Measurements from ENCODE around the gene CITED4.

DNA sequence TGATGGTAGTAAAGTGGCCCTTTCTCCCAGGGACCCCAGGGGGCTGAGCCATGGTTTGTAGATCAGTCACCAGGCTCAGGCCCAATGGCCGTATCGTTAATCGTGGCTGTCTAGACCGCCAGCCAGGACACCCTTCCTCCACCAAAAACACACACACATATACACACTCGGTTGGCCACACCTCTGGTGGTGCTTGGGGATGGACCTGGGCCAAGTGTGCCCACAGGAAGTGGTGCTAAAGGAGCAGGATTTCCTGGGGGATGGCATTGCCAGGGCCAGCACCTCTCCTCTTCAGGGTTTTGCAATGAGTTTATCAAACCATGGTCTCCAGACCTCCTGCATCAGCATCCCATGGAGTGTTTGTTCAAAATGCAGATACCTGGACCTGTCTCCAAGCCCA, 36.2 kb downstream of the CITED4 start:
- TF ChIP-seq, protein P1, sequence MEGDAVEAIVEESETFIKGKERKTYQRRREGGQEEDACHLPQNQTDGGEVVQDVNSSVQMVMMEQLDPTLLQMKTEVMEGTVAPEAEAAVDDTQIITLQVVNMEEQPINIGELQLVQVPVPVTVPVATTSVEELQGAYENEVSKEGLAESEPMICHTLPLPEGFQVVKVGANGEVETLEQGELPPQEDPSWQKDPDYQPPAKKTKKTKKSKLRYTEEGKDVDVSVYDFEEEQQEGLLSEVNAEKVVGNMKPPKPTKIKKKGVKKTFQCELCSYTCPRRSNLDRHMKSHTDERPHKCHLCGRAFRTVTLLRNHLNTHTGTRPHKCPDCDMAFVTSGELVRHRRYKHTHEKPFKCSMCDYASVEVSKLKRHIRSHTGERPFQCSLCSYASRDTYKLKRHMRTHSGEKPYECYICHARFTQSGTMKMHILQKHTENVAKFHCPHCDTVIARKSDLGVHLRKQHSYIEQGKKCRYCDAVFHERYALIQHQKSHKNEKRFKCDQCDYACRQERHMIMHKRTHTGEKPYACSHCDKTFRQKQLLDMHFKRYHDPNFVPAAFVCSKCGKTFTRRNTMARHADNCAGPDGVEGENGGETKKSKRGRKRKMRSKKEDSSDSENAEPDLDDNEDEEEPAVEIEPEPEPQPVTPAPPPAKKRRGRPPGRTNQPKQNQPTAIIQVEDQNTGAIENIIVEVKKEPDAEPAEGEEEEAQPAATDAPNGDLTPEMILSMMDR (IDR thresholded peaks at IDR 0.05): no peak
- no peak for TF ChIP-seq POLR2A (IDR thresholded peaks at IDR 0.05)
